Smooth muscle cell of the brain vasculature (primary cell): ENCODE measurements around the gene TBL1X.
"Not testable (repeated sequence)": the region's sequence is repeated elsewhere in the genome, so short reads cannot be mapped to it uniquely, and the experiment has no call there.

Experiments
- DNase-seq: peaks from one replicate; pipeline ENCODE4 v3.0.0-alpha.2; 2012; ENCODE audit warnings: low read depth, low spot score

TBL1X gene

DNA sequence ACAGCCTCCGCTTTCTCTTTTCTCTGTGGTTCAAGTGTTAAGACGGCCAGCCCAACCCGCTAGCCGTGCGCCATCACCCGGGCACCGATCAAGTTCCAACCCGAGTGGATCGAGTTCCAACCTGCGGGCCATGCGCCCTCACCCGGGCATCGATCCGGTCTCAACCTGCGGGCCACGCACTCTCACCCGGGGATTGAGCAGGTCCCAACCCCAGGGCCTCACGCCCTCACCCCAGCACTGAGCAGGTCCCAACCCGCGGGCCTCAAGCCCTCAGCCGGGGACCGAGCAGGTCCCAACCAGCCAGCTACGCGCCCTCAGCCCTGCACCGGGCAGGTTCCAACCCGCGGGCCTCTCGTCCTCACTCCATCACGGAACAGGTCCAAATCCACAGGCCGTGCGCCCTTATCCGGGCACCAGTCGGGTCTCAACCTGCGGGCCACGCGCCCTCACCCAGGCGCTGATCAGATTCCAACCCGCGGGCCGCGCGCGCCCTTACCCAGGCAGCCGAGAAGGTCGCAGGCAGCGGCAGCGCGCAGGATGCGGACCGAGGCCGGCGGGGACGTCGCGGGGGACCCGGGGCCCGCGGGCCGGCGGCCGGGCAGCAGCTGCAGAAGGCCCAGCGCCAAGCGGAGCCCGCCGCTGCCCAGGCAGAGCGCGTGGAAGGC, 300.3 kb downstream of the TBL1X start:
- DNase-seq, result no peak

DNA sequence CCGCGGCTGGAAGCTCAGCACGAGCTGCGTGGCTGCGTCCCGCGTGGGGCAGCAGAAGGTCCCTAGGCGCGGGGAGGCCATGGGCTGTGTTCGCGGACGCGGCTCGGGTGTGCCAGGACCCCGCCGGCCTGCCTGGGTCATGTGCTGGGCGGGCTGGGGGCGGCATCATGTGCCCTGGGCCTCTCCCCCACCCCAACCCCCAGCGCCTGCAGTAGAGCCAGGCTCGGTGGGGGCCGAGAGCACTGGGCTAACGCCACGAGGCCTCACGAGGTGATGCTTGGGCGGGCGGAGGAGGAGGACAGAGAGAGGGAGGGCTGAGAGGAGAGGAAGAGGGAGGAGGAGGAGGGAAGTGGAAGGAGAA, 300.9 kb downstream of the TBL1X start, which contains the start of gene GPR143:
GPR143 (minus strand) TSS at position 111 of the 361 bp plus-strand sequence; CDS start at position 81, 30 bp downstream.
- DNase-seq, result no peak

GRCh38 chrX:9767375-9767774, 302.5 kb downstream of the TBL1X start:
- DNase-seq, result no peak

GRCh38 chrX:9768321-9768839, 303.5 kb downstream of the TBL1X start:
- DNase-seq, result not testable (repeated sequence)

DNA sequence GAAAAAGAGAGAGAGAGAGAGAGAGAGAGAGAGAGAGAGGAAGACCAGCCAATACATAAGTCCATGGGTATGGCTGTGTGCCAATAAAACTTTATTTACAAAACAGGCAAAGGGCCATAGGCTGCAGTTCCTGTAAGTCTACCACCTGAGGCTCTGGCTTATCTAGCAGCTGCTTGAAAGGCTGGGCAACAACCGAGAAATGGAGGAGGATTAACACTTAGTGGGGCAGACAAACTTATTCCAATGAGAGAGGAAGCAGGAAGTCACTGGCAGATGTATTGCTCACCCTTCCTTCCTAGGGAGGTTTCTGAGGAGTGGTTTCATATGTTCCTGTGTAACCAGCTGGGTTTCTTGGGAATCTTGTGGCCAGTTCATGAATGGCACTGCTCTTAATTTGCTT, 305.5 kb downstream of the TBL1X start:
- no peak for DNase-seq

- no peak for DNase-seq
Observed at GRCh38 chrX:9772943-9773342, 308.1 kb downstream of the TBL1X start.

DNA sequence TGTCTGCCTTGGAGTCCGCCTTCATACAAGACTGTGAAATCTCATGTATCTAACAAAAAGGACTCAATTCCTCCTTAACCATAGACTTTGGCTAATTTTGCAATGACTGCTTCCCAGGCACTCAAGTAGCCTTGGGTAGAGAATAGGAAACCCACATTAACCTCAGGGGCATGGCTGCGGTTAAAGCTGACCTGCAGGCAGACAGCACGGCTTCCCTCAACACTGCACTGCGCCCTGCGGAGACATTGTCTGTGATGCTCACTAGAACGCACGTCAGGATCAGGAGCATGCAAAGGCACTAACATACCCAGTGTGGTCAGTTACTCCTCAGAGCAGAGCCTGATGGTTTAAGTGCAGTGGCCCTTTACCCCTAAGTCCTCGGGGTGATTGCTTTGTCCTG, 311.1 kb downstream of the TBL1X start:
- DNase-seq, result no peak

GRCh38 chrX:9781941-9782340, 317.1 kb downstream of the TBL1X start:
- no peak for DNase-seq

DNA sequence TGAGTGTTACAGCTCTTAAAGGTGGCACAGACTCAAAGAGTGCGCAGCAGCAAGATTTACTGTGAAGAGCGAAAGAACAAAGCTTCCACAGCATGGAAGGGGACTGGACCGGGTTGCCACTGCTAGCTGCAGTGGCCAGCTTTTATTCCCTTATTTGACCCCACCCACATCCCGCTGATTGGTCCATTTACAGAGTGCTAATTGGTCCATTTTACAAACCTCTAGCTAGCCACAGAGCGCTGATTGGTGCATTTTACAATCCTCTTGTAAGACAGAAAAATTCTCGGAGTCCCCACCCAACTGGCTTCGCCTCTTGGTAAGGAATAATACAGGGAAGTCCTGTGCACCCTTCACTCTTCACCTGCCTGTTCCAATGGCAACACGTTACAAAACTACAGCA, 319.5 kb downstream of the TBL1X start:
- DNase-seq, result no peak

- DNase-seq, result no peak
Observed at GRCh38 chrX:9785254-9785943, 320.5 kb downstream of the TBL1X start.

- DNase-seq, result no peak
Observed at GRCh38 chrX:9785944-9786797, 321.3 kb downstream of the TBL1X start, which contains the start of gene SHROOM2. TSS of gene SHROOM2 (plus strand) at chrX:9786429. CDS start at chrX:9786546, 117 bp downstream.

DNA sequence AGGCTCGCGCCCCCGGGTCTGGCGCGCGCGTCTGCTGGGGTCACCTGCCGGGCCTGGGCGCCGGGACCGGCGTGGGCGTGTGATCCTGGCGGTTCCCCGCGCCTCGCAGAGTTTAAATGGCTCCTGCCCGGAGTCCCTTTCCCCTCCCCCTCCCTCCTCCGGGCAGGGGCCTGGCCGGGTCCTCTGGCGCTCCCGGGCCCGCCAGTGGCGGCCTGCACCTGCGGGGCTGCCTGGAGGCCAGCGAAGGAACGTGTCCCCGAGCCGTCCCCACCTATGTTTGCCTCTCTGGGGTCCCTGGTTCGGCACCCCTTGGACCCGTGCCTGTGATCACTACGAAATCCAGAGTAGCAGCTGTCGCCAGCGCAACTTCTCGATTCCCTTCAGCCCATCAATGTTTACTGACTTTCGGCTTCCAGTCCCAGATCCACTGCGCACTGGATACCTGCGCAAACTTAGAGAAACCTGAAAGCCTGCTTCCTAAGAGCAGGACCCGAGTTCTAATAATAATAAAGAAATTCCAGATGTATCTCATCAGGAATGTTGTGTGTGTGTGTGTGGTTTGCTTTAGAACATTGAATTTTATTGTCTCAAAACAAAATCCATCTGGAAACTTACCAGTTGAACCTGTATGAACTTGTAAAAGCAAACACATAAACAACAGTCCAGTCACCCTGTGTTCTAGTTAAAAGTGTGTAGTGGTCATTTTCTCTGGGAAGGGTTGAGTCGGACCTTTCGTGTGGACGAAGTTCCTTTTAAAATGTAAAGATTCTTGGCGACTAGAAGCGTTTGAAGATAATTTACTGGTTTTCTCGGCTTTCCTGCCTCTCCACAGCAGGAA, 322.2 kb downstream of the TBL1X start:
- no peak for DNase-seq

GRCh38 chrX:9788911-9789310, 324.1 kb downstream of the TBL1X start:
- DNase-seq, result peak; percentile 10

GRCh38 chrX:9789555-9789954, 324.7 kb downstream of the TBL1X start:
- DNase-seq, result no peak
